Stimulated activated CD4-positive, alpha-beta T cell treated with anti-CD3 and anti-CD28 coated beads, TNF-alpha, amount 100 ng/mL, for 1 hour (primary cell): Measurements from ENCODE around the gene SLC7A1.

Experiments
- DNase-seq, 3 donors: peaks; one replicate each; pipeline ENCODE4 v3.0.0-alpha.2; 2020; ENCODE audit warnings: low read depth in 3 of 3, low spot score in 1 of 3

SLC7A1 gene

GRCh38 chr13:29562786-29563438 is 32.6 kb downstream of the SLC7A1 start:
- no peak for DNase-seq

- no peak for DNase-seq
Measured at GRCh38 chr13:29561918-29562317, 33.6 kb downstream of the SLC7A1 start.

GRCh38 chr13:29556742-29557141 is 38.7 kb downstream of the SLC7A1 start:
- no peak for DNase-seq

- DNase-seq, result no peak
Measured at GRCh38 chr13:29551214-29551613, 44.3 kb downstream of the SLC7A1 start.

- no peak for DNase-seq
Measured at GRCh38 chr13:29550430-29550988, 45.0 kb downstream of the SLC7A1 start.

- no peak for DNase-seq
Measured at GRCh38 chr13:29548722-29549121, 46.8 kb downstream of the SLC7A1 start.

- DNase-seq, result no peak
Measured at GRCh38 chr13:29547153-29547552, 48.3 kb downstream of the SLC7A1 start.

- no peak for DNase-seq
Measured at GRCh38 chr13:29546662-29547061, 48.8 kb downstream of the SLC7A1 start.

- DNase-seq, result no peak
Measured at GRCh38 chr13:29545988-29546387, 49.5 kb downstream of the SLC7A1 start.

GRCh38 chr13:29543230-29544215 is 52.0 kb downstream of the SLC7A1 start:
- peak in 1 of 3 donors; percentile 28 for DNase-seq

GRCh38 chr13:29542381-29542780 is 53.1 kb downstream of the SLC7A1 start:
- DNase-seq, result no peak

GRCh38 chr13:29541400-29541799 is 54.1 kb downstream of the SLC7A1 start:
- DNase-seq, result no peak

- DNase-seq, result no peak
Measured at GRCh38 chr13:29540799-29541198, 54.7 kb downstream of the SLC7A1 start.

- DNase-seq, result no peak
Measured at GRCh38 chr13:29540334-29540733, 55.2 kb downstream of the SLC7A1 start.

GRCh38 chr13:29539856-29540255 is 55.6 kb downstream of the SLC7A1 start:
- no peak for DNase-seq

GRCh38 chr13:29538652-29539040 is 56.8 kb downstream of the SLC7A1 start:
- DNase-seq, result no peak

- no peak for DNase-seq
Measured at GRCh38 chr13:29537736-29538651, 57.5 kb downstream of the SLC7A1 start.

- no peak for DNase-seq
Measured at GRCh38 chr13:29536853-29537252, 58.6 kb downstream of the SLC7A1 start.

- DNase-seq, result no peak
Measured at GRCh38 chr13:29535663-29536655, 59.5 kb downstream of the SLC7A1 start.

- no peak for DNase-seq
Measured at GRCh38 chr13:29534083-29534482, 61.4 kb downstream of the SLC7A1 start.
